GM18505 (cell line): ENCODE results near the gene CSGALNACT2.
"Not testable (repeated sequence)": the region's sequence is repeated elsewhere in the genome, so short reads cannot be mapped to it uniquely, and the experiment has no call there.

Experiments
- ATAC-seq: cut with Tn5 transposase; IDR thresholded peaks from one replicate; pipeline ENCODE4 v1.9.1; 2021; ENCODE audit not compliant: unreplicated experiment
- POLR2A ChIP-seq: IDR thresholded peaks from 4 replicates; pipeline ENCODE4 v1.6.1; 2011; ENCODE audit warnings: borderline replicate concordance; ENCODE audit not compliant: insufficient read depth, insufficient read length; ENCODE audit errors: extremely low read depth

Gene CSGALNACT2, protein sequence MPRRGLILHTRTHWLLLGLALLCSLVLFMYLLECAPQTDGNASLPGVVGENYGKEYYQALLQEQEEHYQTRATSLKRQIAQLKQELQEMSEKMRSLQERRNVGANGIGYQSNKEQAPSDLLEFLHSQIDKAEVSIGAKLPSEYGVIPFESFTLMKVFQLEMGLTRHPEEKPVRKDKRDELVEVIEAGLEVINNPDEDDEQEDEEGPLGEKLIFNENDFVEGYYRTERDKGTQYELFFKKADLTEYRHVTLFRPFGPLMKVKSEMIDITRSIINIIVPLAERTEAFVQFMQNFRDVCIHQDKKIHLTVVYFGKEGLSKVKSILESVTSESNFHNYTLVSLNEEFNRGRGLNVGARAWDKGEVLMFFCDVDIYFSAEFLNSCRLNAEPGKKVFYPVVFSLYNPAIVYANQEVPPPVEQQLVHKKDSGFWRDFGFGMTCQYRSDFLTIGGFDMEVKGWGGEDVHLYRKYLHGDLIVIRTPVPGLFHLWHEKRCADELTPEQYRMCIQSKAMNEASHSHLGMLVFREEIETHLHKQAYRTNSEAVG

DNA sequence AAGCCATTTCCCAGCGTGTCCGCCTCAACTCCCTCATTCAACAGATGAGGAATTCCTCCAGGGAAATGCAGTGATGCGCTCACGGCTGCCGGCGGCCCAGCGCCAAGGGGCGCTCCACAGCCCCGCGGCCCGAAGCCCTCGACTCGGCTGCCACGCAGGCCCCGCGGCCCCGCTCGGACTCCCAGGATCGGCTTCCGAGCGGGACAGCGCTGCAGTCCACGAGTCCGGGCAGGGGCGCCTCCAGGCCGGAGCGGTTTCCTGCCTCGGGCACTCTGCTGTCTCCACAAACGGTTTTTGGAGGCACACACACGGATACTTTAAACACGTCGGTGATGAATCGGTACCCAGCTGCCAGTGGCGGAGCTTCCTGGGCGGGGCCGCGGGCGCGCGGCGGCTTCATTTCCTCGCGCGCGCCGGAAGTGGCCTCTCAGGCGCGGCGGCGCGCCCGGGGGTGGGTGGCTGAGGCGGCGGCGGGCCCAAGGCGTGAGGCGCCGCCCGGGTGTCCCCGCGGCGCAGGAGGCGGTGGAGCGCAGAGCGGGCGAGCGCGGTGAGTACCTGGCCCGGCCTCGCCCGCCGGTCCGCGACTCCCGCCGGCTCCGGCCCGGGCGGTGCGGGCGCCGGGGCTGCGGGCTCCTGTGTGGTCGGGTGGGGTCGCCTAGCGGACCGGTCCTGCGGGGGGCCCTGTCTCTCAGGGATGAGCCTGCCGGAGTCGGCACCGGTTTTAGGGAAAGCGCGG lies at the start of gene CSGALNACT2:
Gene CSGALNACT2 (plus strand): TSS at position 425 of the 736 bp plus-strand sequence. CDS start 16,705 bp downstream, outside the sequence.
- TF ChIP-seq POLR2A, result peak; percentile 79
- peak; percentile 71 for ATAC-seq

DNA sequence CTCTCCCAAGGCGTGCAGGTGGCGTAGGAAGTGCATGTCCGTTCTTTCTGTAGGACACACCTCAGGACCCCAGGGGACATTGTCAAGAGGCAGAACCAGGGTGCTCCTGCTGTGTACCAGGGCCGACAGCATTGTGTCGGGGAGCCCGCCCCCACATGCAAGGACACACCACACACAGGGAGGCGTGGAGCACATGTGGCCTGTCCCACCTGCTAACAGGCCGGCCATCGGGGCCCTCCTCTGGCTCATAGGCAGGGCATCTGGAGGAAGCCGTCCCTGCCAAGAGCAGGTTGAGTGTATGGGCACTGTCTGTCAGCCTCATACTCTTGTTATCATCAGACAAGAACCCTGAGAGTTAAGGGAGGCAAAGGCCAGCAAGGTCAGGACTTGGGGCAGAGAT lies 48.7 kb upstream of the CSGALNACT2 start:
- no peak for ATAC-seq
- TF ChIP-seq POLR2A, result no peak

DNA sequence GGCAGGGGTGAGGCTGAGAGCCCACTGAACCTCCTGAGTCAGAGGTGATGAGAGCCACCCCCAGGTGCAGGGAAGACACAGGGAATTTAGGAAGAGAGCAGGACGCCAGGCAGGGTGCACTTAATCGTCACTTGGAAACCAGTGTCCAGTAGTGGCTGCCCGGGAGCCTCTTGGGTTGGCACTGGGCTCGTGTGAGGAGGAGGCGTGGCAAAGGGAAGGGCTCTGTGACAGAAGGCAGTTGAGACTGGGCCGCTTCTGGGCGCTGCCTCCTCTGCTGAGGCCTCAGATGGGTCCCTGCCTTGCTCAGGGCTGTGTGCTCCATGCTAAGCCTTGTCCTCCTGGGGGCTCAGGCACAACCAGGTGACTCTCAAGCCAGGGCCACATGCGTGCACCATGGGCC lies 48.1 kb upstream of the CSGALNACT2 start:
- no peak for TF ChIP-seq POLR2A
- ATAC-seq, result no peak

DNA sequence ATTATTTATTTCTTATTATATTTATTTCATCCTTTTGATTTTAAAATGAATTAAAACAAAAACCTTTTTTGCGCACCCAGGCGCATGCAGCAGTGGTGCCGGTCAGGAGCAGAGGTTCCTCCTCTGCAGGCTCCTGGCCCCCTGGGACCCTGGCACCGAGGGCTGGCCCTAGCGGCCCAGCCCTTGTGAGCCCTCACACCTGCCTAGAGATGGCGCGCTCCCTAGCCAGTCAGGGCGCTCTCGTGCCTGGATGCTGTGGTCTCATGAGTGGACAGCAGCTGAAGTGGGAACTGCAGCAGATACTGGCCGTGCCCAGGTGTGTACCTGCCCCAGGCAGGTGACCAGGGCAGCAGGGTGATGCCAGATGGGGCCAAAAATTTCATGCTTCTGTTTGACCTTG lies 47.6 kb upstream of the CSGALNACT2 start:
- ATAC-seq, result no peak
- TF ChIP-seq POLR2A, result no peak

DNA sequence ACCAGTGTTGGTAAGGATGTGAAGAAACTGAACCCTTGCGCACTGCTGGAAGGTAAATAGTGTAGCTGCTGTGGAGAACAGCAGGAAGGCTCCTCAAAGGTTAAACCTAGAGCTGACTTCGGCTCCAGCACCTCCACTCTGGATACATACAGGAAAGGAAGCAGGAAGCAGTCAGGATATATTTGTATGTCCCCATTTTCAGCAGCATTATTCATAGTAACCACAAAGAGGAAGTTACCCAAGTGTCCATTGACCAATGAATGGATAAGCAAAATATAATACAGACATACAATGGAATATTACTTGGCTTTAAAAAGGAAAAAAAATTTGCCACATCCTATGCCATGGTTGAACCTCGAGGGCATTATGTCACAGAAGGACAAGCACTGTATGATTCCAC lies 46.4 kb upstream of the CSGALNACT2 start:
- ATAC-seq, result no peak
- TF ChIP-seq POLR2A, result no peak

DNA sequence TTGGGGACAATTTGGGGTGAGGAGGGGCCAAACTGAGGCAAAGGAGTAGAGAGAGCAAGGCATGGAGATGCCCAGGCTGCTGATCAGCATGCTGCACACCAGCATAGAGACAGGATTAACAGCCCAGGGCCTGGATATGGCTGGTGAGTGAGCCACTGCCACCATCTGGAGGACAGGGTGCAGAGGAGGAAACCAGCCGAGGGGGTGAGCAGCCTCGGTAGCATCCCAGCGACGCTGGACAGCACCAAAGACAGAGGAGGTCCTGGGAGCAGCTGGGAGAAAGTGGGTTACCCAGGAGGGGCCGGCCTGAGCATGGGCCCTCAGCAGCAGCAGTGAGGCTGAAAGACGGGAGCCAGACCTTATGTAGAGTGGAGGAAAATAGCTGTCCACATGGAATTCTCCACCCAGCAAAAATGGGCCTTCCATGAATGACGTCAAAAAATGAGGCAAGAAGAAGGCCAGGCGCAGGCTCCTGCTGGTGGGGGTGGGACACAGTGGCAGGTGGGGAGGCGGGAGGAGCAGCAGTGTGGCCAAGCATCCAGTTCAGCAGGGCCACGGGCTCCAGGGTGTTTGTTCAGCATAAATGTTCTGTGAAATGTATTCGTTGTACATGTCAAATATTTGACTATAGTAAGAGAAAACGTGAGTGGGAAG lies 44.7 kb upstream of the CSGALNACT2 start:
- no peak for ATAC-seq
- no peak for TF ChIP-seq POLR2A

DNA sequence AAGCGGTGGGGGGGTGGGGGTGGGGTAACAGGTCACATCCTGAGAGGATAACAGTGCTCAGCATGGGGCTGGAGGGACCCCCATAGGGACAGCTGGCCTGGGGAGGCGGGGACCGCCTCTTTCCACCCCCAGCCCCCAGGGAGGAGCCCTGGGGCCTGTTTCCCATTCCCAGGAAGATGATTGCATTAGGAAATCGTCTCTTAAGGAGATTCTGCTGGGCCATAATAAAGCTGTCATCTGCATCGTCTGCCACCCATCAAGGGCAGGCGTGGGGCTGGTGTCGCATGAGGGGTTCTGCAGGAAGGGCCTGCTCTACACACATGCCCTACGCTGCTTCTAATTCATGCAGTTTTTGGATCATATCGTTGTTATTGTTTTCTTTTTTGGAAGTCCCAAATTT lies 44.2 kb upstream of the CSGALNACT2 start:
- ATAC-seq, result no peak
- TF ChIP-seq POLR2A, result no peak

DNA sequence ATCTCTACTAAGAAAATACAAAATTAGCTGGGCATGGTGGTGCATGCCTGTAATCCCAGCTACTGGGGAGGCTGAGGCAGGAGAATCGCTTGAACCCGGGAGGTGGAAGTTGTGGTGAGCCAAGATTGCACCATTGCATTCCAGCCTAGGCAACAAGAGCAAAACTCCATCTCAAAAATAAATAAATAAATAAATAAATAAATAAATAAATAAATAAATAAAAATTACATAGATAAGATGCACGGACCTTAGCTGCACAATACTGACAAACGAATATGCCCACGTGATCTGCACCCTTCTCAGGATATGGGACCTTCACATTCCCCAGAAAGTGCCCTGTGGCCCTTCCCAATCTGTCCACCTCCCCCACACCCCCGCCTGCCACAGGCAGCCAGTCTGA lies 38.9 kb upstream of the CSGALNACT2 start:
- not testable (repeated sequence) for ATAC-seq

DNA sequence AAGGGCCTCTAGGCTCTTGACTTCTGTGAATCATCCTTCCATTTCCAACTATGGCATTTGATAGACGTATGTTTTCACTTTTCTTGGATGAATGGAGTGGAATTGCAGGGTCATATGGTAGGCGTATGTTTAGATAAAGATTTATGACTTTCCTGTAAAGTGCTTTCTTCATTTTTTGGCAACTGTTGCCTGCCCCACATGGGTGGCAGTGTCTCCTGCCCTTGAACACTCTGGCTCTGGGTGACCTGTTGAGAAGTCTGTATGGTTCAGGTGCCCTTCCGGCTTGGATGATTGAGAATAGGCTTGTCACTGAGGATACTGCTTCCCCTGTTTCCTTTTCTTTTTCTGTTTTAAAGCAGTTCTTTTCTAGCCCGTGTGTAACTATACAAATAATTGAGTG lies 38.3 kb upstream of the CSGALNACT2 start:
- no peak for ATAC-seq
- no peak for TF ChIP-seq POLR2A

DNA sequence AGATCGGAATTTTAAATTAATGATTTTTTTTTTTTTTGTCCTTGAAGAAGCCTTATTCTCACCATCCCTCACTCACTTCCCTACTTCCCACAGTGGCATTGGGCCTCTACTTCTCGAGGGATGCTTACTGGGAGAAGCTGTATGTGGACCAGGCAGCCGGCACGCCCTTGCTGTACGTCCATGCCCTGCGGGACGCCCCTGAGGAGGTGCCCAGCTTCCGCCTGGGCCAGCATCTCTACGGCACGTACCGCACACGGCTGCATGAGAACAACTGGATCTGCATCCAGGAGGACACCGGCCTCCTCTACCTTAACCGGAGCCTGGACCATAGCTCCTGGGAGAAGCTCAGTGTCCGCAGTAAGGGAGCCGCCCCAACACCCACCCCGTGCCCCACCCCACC lies 37.9 kb upstream of the CSGALNACT2 start:
- no peak for ATAC-seq
- no peak for TF ChIP-seq POLR2A

DNA sequence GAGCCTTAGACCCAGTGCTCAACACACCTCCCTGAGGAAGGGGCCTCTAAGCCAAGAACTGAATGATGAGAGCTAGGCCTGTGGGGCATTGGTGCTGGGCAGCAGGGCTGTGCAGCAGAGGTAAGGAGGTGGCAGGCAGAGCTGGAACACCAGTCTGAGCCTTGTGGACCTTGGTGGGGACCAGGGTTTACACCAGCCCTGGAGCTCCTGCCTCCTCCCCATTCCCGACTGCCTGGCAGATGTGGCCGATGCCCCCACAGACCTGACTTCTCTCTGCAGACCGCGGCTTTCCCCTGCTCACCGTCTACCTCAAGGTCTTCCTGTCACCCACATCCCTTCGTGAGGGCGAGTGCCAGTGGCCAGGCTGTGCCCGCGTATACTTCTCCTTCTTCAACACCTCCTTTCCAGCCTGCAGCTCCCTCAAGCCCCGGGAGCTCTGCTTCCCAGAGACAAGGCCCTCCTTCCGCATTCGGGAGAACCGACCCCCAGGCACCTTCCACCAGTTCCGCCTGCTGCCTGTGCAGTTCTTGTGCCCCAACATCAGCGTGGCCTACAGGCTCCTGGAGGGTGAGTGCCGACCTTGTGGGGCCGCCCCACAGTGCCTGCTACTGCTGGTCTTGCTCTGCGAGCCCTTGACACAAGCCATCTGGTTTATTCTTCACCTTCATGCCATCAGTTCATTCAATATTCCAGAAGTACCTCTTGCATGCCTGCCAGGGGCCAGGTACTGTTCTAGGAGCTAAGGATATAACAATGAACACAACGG lies 36.0 kb upstream of the CSGALNACT2 start:
- TF ChIP-seq POLR2A, result no peak
- no peak for ATAC-seq

DNA sequence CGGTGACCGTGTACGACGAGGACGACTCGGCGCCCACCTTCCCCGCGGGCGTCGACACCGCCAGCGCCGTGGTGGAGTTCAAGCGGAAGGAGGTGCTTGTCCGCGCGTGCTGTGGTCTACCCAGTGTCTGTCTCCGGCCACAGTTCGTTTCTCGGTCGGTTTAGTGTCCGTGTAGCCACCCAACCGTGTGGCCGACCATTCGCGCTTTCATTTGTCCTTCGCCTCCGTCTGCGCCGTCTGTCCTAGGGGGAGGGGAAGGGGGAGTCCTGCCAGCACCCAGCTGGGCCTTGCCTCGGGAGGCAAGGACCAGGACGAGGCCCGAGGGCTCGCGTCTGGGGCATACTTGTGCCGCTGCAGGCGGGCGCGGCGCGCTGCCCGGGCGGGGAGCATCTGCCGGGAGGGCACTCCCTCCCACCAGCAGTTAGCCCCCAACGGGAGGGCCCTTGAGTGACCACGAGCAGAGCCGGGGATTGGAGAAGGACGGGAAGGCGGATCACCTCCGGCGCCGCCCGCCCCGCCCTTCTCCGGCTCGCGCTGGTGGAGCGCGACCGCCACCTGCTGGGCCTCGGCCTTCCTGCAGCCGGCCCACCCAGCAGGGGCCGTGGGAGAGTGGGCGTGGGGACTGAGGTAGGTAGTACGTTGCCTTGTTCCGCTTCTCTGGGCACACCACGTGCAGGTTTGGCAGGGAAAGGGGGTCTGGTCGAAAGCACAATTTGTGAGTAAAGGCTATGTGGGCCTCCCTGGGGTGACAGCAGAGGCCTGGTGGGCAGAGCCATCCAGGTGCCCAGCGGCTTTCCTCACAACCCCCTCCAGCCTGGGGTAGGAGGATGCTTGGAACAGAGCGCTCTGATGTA lies 32.9 kb upstream of the CSGALNACT2 start:
- ATAC-seq, result peak; percentile 88
- no peak for TF ChIP-seq POLR2A

DNA sequence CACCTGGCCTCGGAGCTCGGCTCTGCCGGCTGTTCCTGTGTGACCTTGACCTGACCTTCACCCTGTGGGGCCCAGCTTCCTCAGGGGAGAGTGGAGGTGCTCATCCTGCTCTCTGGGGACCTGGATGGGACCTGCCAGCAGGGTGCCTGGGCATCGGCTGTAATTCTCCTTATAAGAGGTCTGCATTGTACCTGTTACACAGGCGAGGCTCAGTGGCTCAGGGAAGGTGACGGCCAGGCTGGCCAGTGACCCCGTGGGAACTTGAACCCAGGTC lies 32.4 kb upstream of the CSGALNACT2 start:
- no peak for TF ChIP-seq POLR2A
- ATAC-seq, result no peak
